ENCODE measurements around the gene SPAG5.

The SPAG5 gene

GRCh38 chr17:28572259-28573039 is 26.4 kb downstream of the SPAG5 start:
- Histone ChIP-seq H3K27ac (peak overlapping the region in 1 of 2 donors; percentile 77), H3K4me3 (peak overlapping the region; percentile 92)
- no peak for DNase-seq (ENCODE audit: low spot score)
- TF ChIP-seq CTCF (IDR thresholded peaks at IDR 0.05) = no peak

DNA sequence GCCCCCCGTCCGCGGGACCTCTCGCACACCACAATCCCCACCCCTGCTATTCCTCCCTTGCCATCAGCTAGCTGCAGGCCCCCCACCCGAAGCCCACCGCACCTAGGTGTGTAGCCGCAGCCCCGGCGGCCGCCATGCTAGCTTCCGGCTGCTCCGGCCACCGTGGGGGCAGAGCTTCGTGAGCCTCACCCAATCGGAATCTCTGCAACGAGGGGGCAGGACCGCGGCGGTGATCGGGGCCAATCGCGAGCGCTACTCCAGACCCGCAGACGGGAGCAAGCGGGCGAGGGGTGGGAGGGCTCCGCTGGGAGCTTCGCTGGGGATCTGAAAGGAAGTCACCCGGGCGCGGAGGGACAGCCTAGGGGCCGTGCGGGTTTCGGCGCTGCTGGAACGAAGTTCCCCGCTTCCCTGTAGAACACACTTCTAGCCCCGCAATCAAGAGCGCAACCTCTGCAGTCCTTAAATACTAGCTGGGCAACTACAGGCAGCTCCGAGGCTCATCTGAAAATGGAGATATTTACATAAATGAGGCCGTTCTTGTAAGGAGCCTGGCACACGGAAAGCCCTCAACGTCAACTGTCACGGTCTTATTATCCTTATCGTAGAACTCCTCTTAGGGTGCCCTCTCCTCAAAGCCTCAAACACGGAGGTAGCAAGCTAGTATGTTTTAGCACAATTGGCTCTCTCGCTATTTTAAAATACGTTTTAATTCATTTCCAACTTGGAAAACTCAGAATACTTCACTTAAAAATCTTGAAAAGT is 27.3 kb downstream of the SPAG5 start, which contains the start of gene PIGS:
Gene PIGS, minus strand, starts transcription at position 164 of the 762 bp plus-strand sequence. Its CDS starts 28 bp downstream, at position 136.
- TF ChIP-seq CTCF (IDR thresholded peaks at IDR 0.05) = no peak
- peak; percentile 96 for DNase-seq (ENCODE audit: low spot score)
- H3K27ac ChIP-seq = peak within 1 kb of the TSS; percentile 59 to 77
- H3K4me3 ChIP-seq = peak within 1 kb of the TSS; percentile 92

GRCh38 chr17:28570716-28571360 is 28.0 kb downstream of the SPAG5 start:
- Histone ChIP-seq H3K4me3 (peak overlapping the region; percentile 92), H3K27ac (peak overlapping the region; percentile 59 to 77)
- DNase-seq (ENCODE audit: low spot score) = no peak
- no peak for TF ChIP-seq CTCF (IDR thresholded peaks at IDR 0.05)

GRCh38 chr17:28569446-28569845 is 29.4 kb downstream of the SPAG5 start:
- no peak for TF ChIP-seq CTCF (IDR thresholded peaks at IDR 0.05)
- Histone ChIP-seq H3K27ac (no peak overlapping the region), H3K4me3 (no peak overlapping the region)
- DNase-seq (ENCODE audit: low spot score) = no peak

- no peak for DNase-seq (ENCODE audit: low spot score)
Measured at GRCh38 chr17:28567604-28568003, 31.2 kb downstream of the SPAG5 start.

DNA sequence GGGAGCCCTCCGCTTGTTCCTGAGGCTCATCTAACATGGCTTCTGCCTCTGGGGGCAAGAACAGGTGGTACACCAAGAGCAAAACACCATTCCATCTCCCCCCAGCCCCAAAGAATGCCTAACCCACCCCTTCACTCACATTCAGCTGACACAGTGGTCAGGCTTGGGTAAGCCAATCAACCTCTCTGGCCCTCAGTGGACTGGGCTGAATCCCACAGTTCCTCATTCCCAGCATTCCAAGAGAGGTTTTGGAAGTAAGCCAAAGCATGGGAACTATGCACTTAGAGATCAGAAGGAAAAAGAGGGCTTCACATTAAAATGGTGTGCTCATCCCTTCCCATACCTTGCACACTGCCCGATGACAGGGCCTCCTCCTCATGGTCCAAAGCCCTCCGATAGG is 35.4 kb downstream of the SPAG5 start:
- H3K4me3 ChIP-seq = no peak overlapping the region
- no peak for DNase-seq (ENCODE audit: low spot score)
- H3K27ac ChIP-seq = no peak overlapping the region
- TF ChIP-seq CTCF (IDR thresholded peaks at IDR 0.05) = no peak

More at GRCh38 chr17:28567604-28568003, 31.2 kb downstream of the SPAG5 start:
- no peak for TF ChIP-seq CTCF (IDR thresholded peaks at IDR 0.05)
- H3K4me3 ChIP-seq = no peak overlapping the region
- H3K27ac ChIP-seq = no peak overlapping the region
